Osteocyte (in vitro differentiated cells): ENCODE data around the gene FAM114A1. TPM values are rescaled to one million over a fixed set of nuclear protein-coding genes. Genes with fewer than 3 reads are reported as not detected.

ENCODE experiments used
- DNase-seq: peaks from one replicate; pipeline ENCODE4 v3.0.0; 2021; ENCODE audit warnings: mixed read lengths; ENCODE audit not compliant: unreplicated experiment; ENCODE audit errors: extremely low spot score
- H3K27ac Mint-ChIP-seq: one replicate; pipeline ENCODE4 v1.8.0; 2021; ENCODE audit warnings: mild to moderate bottlenecking, mixed read lengths; ENCODE audit not compliant: unreplicated experiment
- H3K27me3 Mint-ChIP-seq: one replicate; pipeline ENCODE4 v1.8.0; 2021; ENCODE audit warnings: mixed read lengths; ENCODE audit not compliant: unreplicated experiment
- H3K36me3 Mint-ChIP-seq: one replicate; pipeline ENCODE4 v1.8.0; 2021; ENCODE audit warnings: mixed read lengths; ENCODE audit not compliant: unreplicated experiment
- H3K4me1 Mint-ChIP-seq: one replicate; pipeline ENCODE4 v1.8.0; 2021; ENCODE audit warnings: mixed read lengths; ENCODE audit not compliant: unreplicated experiment
- H3K4me3 Mint-ChIP-seq: one replicate; pipeline ENCODE4 v1.8.0; 2021; ENCODE audit warnings: mild to moderate bottlenecking, moderate library complexity, mixed read lengths; ENCODE audit not compliant: unreplicated experiment
- H3K9me3 Mint-ChIP-seq: one replicate; pipeline ENCODE4 v1.8.0; 2021; ENCODE audit warnings: mixed read lengths; ENCODE audit not compliant: unreplicated experiment
- CTCF ChIP-seq: fragments of 200-600 bp; sonication (generic); IDR thresholded peaks from 2 replicates; pipeline ENCODE4 v1.5.0; 2021; ENCODE audit warnings: antibody characterized with exemption, mild to moderate bottlenecking, moderate library complexity
- total RNA-seq: library from RNA; stranded (reverse); gene quantifications from 2 replicates; pipeline ENCODE4 v1.2.1, GENCODE V29; 2021

The FAM114A1 gene
- total RNA-seq, 1 donor from 2014 or later: 139 TPM

GRCh38 chr4:38832624-38833528, 34.7 kb upstream of the FAM114A1 start:
- Mint-ChIP-seq H3K4me1 (no peaks in the 10 kb centered on the region), H3K4me3 (no peak overlapping the region), H3K36me3 (peaks cover 10% of the 10 kb centered on the region), H3K9me3 (peaks cover 30% of the 10 kb centered on the region), H3K27ac (no peak overlapping the region), H3K27me3 (no peaks in the 10 kb centered on the region)
- no peak for TF ChIP-seq CTCF
- DNase-seq: no peak

GRCh38 chr4:38834570-38834969, 33.0 kb upstream of the FAM114A1 start:
- H3K27ac Mint-ChIP-seq: no peak overlapping the region
- no peak for DNase-seq
- H3K9me3 Mint-ChIP-seq: peaks cover 33% of the 10 kb centered on the region
- H3K36me3 Mint-ChIP-seq: peaks cover 10% of the 10 kb centered on the region
- H3K4me3 Mint-ChIP-seq: no peak overlapping the region
- TF ChIP-seq CTCF: no peak
- H3K4me1 Mint-ChIP-seq: no peaks in the 10 kb centered on the region
- no peaks in the 10 kb centered on the region for H3K27me3 Mint-ChIP-seq

- H3K4me1 Mint-ChIP-seq: no peaks in the 10 kb centered on the region
- peaks cover 10% of the 10 kb centered on the region for H3K36me3 Mint-ChIP-seq
- no peak overlapping the region for H3K4me3 Mint-ChIP-seq
- H3K9me3 Mint-ChIP-seq: peaks cover 28% of the 10 kb centered on the region
- H3K27me3 Mint-ChIP-seq: no peaks in the 10 kb centered on the region
- no peak for TF ChIP-seq CTCF
- no peak overlapping the region for H3K27ac Mint-ChIP-seq
- no peak for DNase-seq
Observed at GRCh38 chr4:38837334-38837733, 30.3 kb upstream of the FAM114A1 start.

GRCh38 chr4:38837849-38838248, 29.8 kb upstream of the FAM114A1 start:
- DNase-seq: no peak
- no peaks in the 10 kb centered on the region for H3K4me1 Mint-ChIP-seq
- H3K27ac Mint-ChIP-seq: no peak overlapping the region
- H3K36me3 Mint-ChIP-seq: peaks cover 10% of the 10 kb centered on the region
- no peak overlapping the region for H3K4me3 Mint-ChIP-seq
- no peaks in the 10 kb centered on the region for H3K27me3 Mint-ChIP-seq
- TF ChIP-seq CTCF: no peak
- H3K9me3 Mint-ChIP-seq: peaks cover 28% of the 10 kb centered on the region

GRCh38 chr4:38842994-38843393, 24.6 kb upstream of the FAM114A1 start:
- no peak overlapping the region for H3K4me3 Mint-ChIP-seq
- H3K36me3 Mint-ChIP-seq: peaks cover 1% of the 10 kb centered on the region
- peaks cover 7% of the 10 kb centered on the region for H3K9me3 Mint-ChIP-seq
- TF ChIP-seq CTCF: no peak
- H3K27ac Mint-ChIP-seq: no peak overlapping the region
- H3K4me1 Mint-ChIP-seq: no peaks in the 10 kb centered on the region
- no peak for DNase-seq
- H3K27me3 Mint-ChIP-seq: no peaks in the 10 kb centered on the region
